Activated T-cell treated with anti-CD3 and anti-CD28 coated beads for 4 hours (primary cell): ENCODE data around the gene PCDHGB4.
"Not testable (repeated sequence)": the region's sequence is repeated elsewhere in the genome, so short reads cannot be mapped to it uniquely, and the experiment has no call there.

Source experiments
- DNase-seq: peaks from one replicate; pipeline ENCODE4 v3.0.0-alpha.2; 2020

PCDHGB4 gene

GRCh38 chr5:141402553-141403243 is 15.2 kb downstream of the PCDHGB4 start, which contains the start of gene PCDHGA9:
Gene PCDHGA9, plus strand, starts transcription at chr5:141402778. Its CDS starts 175 bp downstream, at chr5:141402953.
- DNase-seq = no peak

GRCh38 chr5:141403387-141403786 is 15.9 kb downstream of the PCDHGB4 start:
- no peak for DNase-seq

GRCh38 chr5:141407790-141408505 is 20.4 kb downstream of the PCDHGB4 start, which contains the start of gene PCDHGB6:
Gene PCDHGB6, plus strand, starts transcription at chr5:141408021. Its CDS starts 182 bp downstream, at chr5:141408203.
- not testable (repeated sequence) for DNase-seq

GRCh38 chr5:141409598-141410306 is 22.3 kb downstream of the PCDHGB4 start:
- no peak for DNase-seq

- no peak for DNase-seq
Observed at GRCh38 chr5:141411575-141411974, 24.1 kb downstream of the PCDHGB4 start.

- DNase-seq = peak; percentile 53
Observed at GRCh38 chr5:141412854-141413539, 25.5 kb downstream of the PCDHGB4 start, which contains the start of gene PCDHGA10. Gene PCDHGA10, plus strand, starts transcription at chr5:141412987. Its CDS starts 189 bp downstream, at chr5:141413176.

- DNase-seq = no peak
Observed at GRCh38 chr5:141413540-141414069, 26.1 kb downstream of the PCDHGB4 start.

GRCh38 chr5:141414548-141415274 is 27.2 kb downstream of the PCDHGB4 start:
- DNase-seq = not testable (repeated sequence)

GRCh38 chr5:141415275-141415618 is 27.7 kb downstream of the PCDHGB4 start:
- DNase-seq = not testable (repeated sequence)

- peak; percentile 17 for DNase-seq
Observed at GRCh38 chr5:141417494-141418172, 30.1 kb downstream of the PCDHGB4 start, which contains the start of gene PCDHGB7. Gene PCDHGB7, plus strand, starts transcription at chr5:141417677. Its CDS starts 183 bp downstream, at chr5:141417860.

- DNase-seq = no peak
Observed at GRCh38 chr5:141419074-141419880, 31.8 kb downstream of the PCDHGB4 start.

GRCh38 chr5:141420855-141421488 is 33.5 kb downstream of the PCDHGB4 start, which contains the start of gene PCDHGA11:
Gene PCDHGA11, plus strand, starts transcription at chr5:141421051. Its CDS starts 177 bp downstream, at chr5:141421228.
- peak; percentile 36 for DNase-seq

GRCh38 chr5:141421489-141421855 is 34.0 kb downstream of the PCDHGB4 start:
- no peak for DNase-seq

GRCh38 chr5:141422742-141423291 is 35.3 kb downstream of the PCDHGB4 start:
- no peak for DNase-seq

- no peak for DNase-seq
Observed at GRCh38 chr5:141427783-141428426, 40.4 kb downstream of the PCDHGB4 start.

- DNase-seq = no peak
Observed at GRCh38 chr5:141430332-141431113, 43.0 kb downstream of the PCDHGB4 start, which contains the start of gene PCDHGA12. Gene PCDHGA12, plus strand, starts transcription at chr5:141430507. Its CDS starts 253 bp downstream, at chr5:141430760.

- DNase-seq = no peak
Observed at GRCh38 chr5:141431286-141431685, 43.8 kb downstream of the PCDHGB4 start.

- DNase-seq = not testable (repeated sequence)
Observed at GRCh38 chr5:141432308-141432707, 44.8 kb downstream of the PCDHGB4 start.
